Heart left ventricle (tissue), 16 donors: ENCODE results near the gene CDCP1. TPM values are rescaled to one million over a fixed set of nuclear protein-coding genes. Genes with fewer than 3 reads are reported as not detected.

Experiments
- ATAC-seq, 4 donors: fragments of 200-7000 bp; cut with Tn5 transposase; one replicate each; pipeline ENCODE4 v1.9.1; 2020 to 2022; ENCODE audit warnings: moderate library complexity in 4 of 4, mild to moderate bottlenecking in 3 of 4, moderate number of reproducible peaks in 1 of 4
- DNase-seq, 5 donors: peaks; one replicate each; pipeline ENCODE4 v3.0.0-alpha.2; 2020
- H3K27ac ChIP-seq, 12 donors: fragments of 200-600 bp; sonication (generic) in 4 of 12; one replicate each; pipeline versions ENCODE4 v1.5.0 to v1.8.0; 2016 to 2022; ENCODE audit warnings: mild to moderate bottlenecking in 2 of 12
- H3K27me3 ChIP-seq, 9 donors: fragments of 200-600 bp; sonication (generic) in 2 of 9; one replicate each; pipeline versions ENCODE4 v1.5.1 to v1.8.0; 2016 to 2022; ENCODE audit warnings: mild to moderate bottlenecking in 3 of 9
- H3K36me3 ChIP-seq, 9 donors: fragments of 200-600 bp; sonication (generic) in 2 of 9; one replicate each; pipeline versions ENCODE4 v1.5.0 to v1.8.0; 2018 to 2022; ENCODE audit warnings: mild to moderate bottlenecking in 2 of 9
- H3K4me1 ChIP-seq, 12 donors: fragments of 200-600 bp; sonication (generic) in 4 of 12; one replicate each; pipeline versions ENCODE4 v1.5.0 to v1.8.0; 2016 to 2022; ENCODE audit warnings: mild to moderate bottlenecking in 3 of 12
- H3K4me3 ChIP-seq, 12 donors: fragments of 200-600 bp; sonication (generic) in 4 of 12; one replicate each; pipeline versions ENCODE4 v1.5.0 to v1.8.0; 2017 to 2022; ENCODE audit warnings: mild to moderate bottlenecking in 9 of 12, moderate library complexity in 4 of 12
- H3K9me3 ChIP-seq, 12 donors: fragments of 200-600 bp; sonication (generic) in 4 of 12; one replicate each; pipeline versions ENCODE4 v1.5.0 to v1.8.0; 2016 to 2022; ENCODE audit warnings: mild to moderate bottlenecking in 1 of 12
- POLR2A ChIP-seq, 2 donors: fragments of 450-650 bp; IDR thresholded peaks; one replicate each; pipeline ENCODE4 v1.6.1; 2017; ENCODE audit warnings: antibody characterized with exemption in 2 of 2, mild to moderate bottlenecking in 2 of 2, moderate library complexity in 2 of 2
- WGBS, 4 donors: extraction: QIAGEN DNeasy Blood & Tissue Kit in 2 of 4; methylation state at CpG; one replicate each; pipeline versions ENCODE4 v1.1.5 to v1.1.7; 2013 to 2018; 5-methylcytosine and 5-hydroxymethylcytosine counted together
- intact Hi-C, 10 donors: fragments of 100-400 bp; cut with DNase I; formaldehyde crosslinking; loops; one replicate each; pipeline versions ENCODE4 v1.11.1 to v1.14.2; 2022
- polyA plus RNA-seq, 2 donors: library from polyadenylated mRNA; stranded (reverse); fragments of 200-250 nt; gene quantifications; one replicate each; pipeline ENCODE4 v1.2.3, GENCODE V29; 2013
- total RNA-seq, 9 donors: library from RNA; depleted of rRNA in 2 of 9; stranded (reverse); fragments of >200 nt in 2 of 9; fragmentation: NEBNext Ultra II Directional in 3 of 9; extraction: Animal tissue kit (Norgen Biotek cat#: 25700) in 3 of 9; gene quantifications; one replicate each; pipeline versions ENCODE4 v1.1.0 to v1.2.4, GENCODE V29; 2016 to 2023
- TF ChIP-seq, protein P1 (sequence below), 12 donors: fragments of 200-600 bp; sonication (generic) in 4 of 12; IDR thresholded peaks; one replicate each; pipeline versions ENCODE4 v1.5.0 to v1.8.0; 2018 to 2022; ENCODE audit warnings: antibody characterized with exemption in 12 of 12, mild to moderate bottlenecking in 5 of 12
- donor health status: ischemic (EF 13 %, LVEDD 7.1; RV severe dilation, severe dysfunction).
- donor health status: healthy with polysubstance abuse.
- donor health status: DM: no; HTN: yes; CAD: no.
- donor health status: DM: no; HTN: no; CAD: no.
- donor health status: ischemic (EF 25% LVEDD 6.9; RV normal size, moderate dysfunction).
- donor health status: ischemic (EF 25% LVEDD 5.7; RV mildly dilated, moderate dysfunction).
- donor health status: healthy.
- donor health status: DM: yes; HTN: yes; CAD: no.
- donor health status: ischemic (EF 35%, LVEDD 5.7; RV mildly dilated, moderate dysfunction).
- donor health status: nonischemic (EF 11% LVEDD 7.7; RV severe dilation, severe dysfunction).
- donor health status: DM: yes; HTN: yes; CAD: no.
- donor health status: PGD.
- donor health status: ischemic (EF 29% LVEDD 5.4; RV normal size, mild dysfunction).
- donor health status: nonischemic (EF 23%, LVEDD 6.1; RV moderate dilation, normal function).

Gene CDCP1
- total and polyA plus RNA-seq, 11 donors, result 0.11 to 5.8 (median 0.38) TPM

DNA sequence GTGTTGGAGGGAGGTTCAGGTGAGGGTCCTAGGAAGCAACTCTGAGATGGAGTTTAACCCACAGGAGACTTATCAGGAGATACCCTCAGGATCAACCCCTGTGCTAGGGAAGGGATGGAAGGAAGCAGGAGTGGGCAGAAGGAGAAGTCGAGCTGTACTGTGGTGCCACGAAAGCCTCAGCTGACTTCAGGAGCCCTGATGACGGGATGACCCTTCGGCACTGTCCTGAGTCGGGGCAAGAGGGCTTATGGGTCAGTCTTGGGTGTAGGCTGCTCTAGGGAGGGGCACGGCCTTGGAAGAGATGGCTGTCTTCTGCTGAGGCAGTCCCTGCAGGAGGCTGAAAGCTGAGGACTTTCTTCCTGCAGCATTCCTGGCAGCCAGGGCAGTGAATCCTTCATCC lies 112.4 kb downstream of the CDCP1 start:
- ATAC-seq (no peak), DNase-seq (no peak)
- TF ChIP-seq POLR2A (IDR thresholded peaks at IDR 0.05), result no peak
- TF ChIP-seq, protein P1, sequence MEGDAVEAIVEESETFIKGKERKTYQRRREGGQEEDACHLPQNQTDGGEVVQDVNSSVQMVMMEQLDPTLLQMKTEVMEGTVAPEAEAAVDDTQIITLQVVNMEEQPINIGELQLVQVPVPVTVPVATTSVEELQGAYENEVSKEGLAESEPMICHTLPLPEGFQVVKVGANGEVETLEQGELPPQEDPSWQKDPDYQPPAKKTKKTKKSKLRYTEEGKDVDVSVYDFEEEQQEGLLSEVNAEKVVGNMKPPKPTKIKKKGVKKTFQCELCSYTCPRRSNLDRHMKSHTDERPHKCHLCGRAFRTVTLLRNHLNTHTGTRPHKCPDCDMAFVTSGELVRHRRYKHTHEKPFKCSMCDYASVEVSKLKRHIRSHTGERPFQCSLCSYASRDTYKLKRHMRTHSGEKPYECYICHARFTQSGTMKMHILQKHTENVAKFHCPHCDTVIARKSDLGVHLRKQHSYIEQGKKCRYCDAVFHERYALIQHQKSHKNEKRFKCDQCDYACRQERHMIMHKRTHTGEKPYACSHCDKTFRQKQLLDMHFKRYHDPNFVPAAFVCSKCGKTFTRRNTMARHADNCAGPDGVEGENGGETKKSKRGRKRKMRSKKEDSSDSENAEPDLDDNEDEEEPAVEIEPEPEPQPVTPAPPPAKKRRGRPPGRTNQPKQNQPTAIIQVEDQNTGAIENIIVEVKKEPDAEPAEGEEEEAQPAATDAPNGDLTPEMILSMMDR (IDR thresholded peaks at IDR 0.05), result no peak
- intact Hi-C loops, result loop anchor here in 6 of 10 donors (5.0 to 10.0 kb wide), 5 partner anchors 41 to 641 kb away; no protein-coding TSS in a partner anchor
- H3K36me3 ChIP-seq, result peaks cover 0 to 33% (median 20%) of the 10 kb centered on the region in 9 donors
- H3K4me3 ChIP-seq, result no peak overlapping the region
- WGBS, 4 donors, result 67 to 84% (median 78%) methylated on average over 6 of the region's 6 CpGs
- H3K27ac ChIP-seq, result peak overlapping the region in 7 of 12 donors; percentile 3 to 88 (median 46)
- no peaks in the 10 kb centered on the region for H3K9me3 ChIP-seq
- no peaks in the 10 kb centered on the region for H3K27me3 ChIP-seq
- peaks cover 2 to 66% (median 45%) of the 10 kb centered on the region in 12 donors for H3K4me1 ChIP-seq

Other genes with a start within 250 kb of the CDCP1 start
- gene ZDHHC3, start 170.2 kb downstream of the CDCP1 start, total RNA-seq, result 10 to 100 TPM; 40.5 to 94.7 (median 52.7) TPM
- gene ZDHHC3, start 170.2 kb downstream of the CDCP1 start, polyA plus RNA-seq, result 10 to 100 TPM; 17.9 to 54.0 TPM
- gene EXOSC7, start 170.1 kb downstream of the CDCP1 start, total RNA-seq, result 10 to 100 TPM; 23.8 to 87.3 (median 30.7) TPM
- gene EXOSC7, start 170.1 kb downstream of the CDCP1 start, polyA plus RNA-seq, result 10 to 100 TPM; 34.8 to 52.5 TPM
- gene CLEC3B, start 120.1 kb downstream of the CDCP1 start, total RNA-seq, result 100 to 1,000 TPM in 2 of 9 donors, 10 to 100 TPM in 7; 34.8 to 131 (median 71.3) TPM
- gene CLEC3B, start 120.1 kb downstream of the CDCP1 start, polyA plus RNA-seq, result 100 to 1,000 TPM; 114 to 205 TPM
- gene TMEM158, start 79.9 kb upstream of the CDCP1 start, total RNA-seq, result 1 to 10 TPM in 3 of 9 donors, under 1 TPM in 6; 0.31 to 3.3 (median 0.62) TPM
- gene TMEM158, start 79.9 kb upstream of the CDCP1 start, polyA plus RNA-seq, result under 1 TPM; 0.40 to 0.57 TPM
- gene LARS2, start 242.2 kb upstream of the CDCP1 start, total RNA-seq, result 10 to 100 TPM; 10.7 to 20.2 (median 13.9) TPM
- 10 to 100 TPM in 1 of 2 donors, 1 to 10 TPM in 1; 6.1 to 10.5 TPM for gene LARS2, start 242.2 kb upstream of the CDCP1 start, polyA plus RNA-seq